OCI-LY1 (cell line): ENCODE data around the gene LRRN1.

Experiments used
- CTCF ChIP-seq: fragments of 200-600 bp; sonication (generic), shearing (Covaris generic); IDR thresholded peaks from 2 replicates; pipeline ENCODE4 v1.5.1; 2017; ENCODE audit warnings: mild to moderate bottlenecking, antibody characterized with exemption, low read length, moderate library complexity, mixed read lengths
- EZH2 ChIP-seq: fragments of 200-600 bp; sonication (generic), shearing (Covaris generic); IDR thresholded peaks from 2 replicates; pipeline ENCODE4 v1.8.0; 2017; ENCODE audit warnings: borderline replicate concordance, mixed run types, mild to moderate bottlenecking, antibody characterized with exemption, low read length, moderate library complexity, mixed read lengths

- no peak for TF ChIP-seq CTCF
- no peak for TF ChIP-seq EZH2
Measured at GRCh38 chr3:3776607-3777006, 22.6 kb upstream of the LRRN1 start.
